SK-N-MC (cell line): ENCODE results near the gene PARP8.

Experiments used
- DNase-seq: peaks from one replicate; pipeline ENCODE4 v3.0.0-alpha.2; 2011; ENCODE audit warnings: low read depth, low spot score
- H3K27ac ChIP-seq: fragments of 200-600 bp; sonication (generic); 2 replicates; pipeline ENCODE4 v1.5.1; 2016; ENCODE audit warnings: mixed run types
- H3K36me3 ChIP-seq: fragments of 200-600 bp; sonication (generic); 2 replicates; pipeline ENCODE4 v1.6.1; 2017; ENCODE audit warnings: antibody characterized with exemption, low read length, mixed read lengths; ENCODE audit not compliant: insufficient read depth
- H3K4me3 ChIP-seq: fragments of 200-600 bp; sonication (generic); 2 replicates; pipeline ENCODE4 v1.5.1; 2016
- H3K9ac ChIP-seq: fragments of 200-600 bp; sonication (generic); 2 replicates; pipeline ENCODE4 v1.8.0; 2017; ENCODE audit warnings: mixed run types, mixed read lengths; ENCODE audit not compliant: insufficient read length
- H3K9me3 ChIP-seq: fragments of 200-600 bp; sonication (generic); 2 replicates; pipeline ENCODE4 v1.6.1; 2017; ENCODE audit warnings: low read depth, mild to moderate bottlenecking, antibody characterized with exemption, low read length, moderate library complexity, mixed read lengths
- EZH2 ChIP-seq: fragments of 200-600 bp; sonication (generic); IDR thresholded peaks from one replicate; pipeline ENCODE4 v1.6.1; 2017; ENCODE audit warnings: antibody characterized with exemption
- FOXP2 ChIP-seq: optimal IDR thresholded peaks from 2 replicates; pipeline ENCODE3; 2011; ENCODE audit warnings: mild to moderate bottlenecking, moderate library complexity; ENCODE audit not compliant: insufficient read depth; ENCODE audit errors: extremely low read length, control extremely low read depth
- POLR2AphosphoS5 ChIP-seq: IDR thresholded peaks from 2 replicates; pipeline ENCODE4 v1.6.1; 2012; ENCODE audit warnings: mild to moderate bottlenecking, low read depth, low read length, borderline replicate concordance

Gene PARP8

GRCh38 chr5:50864466-50864865, 198.0 kb downstream of the PARP8 start:
- no peak for DNase-seq
- no peaks in the 10 kb centered on the region for H3K36me3 ChIP-seq
- H3K4me3 ChIP-seq: no peak overlapping the region
- H3K27ac ChIP-seq: no peak overlapping the region
- H3K9ac ChIP-seq: no peak overlapping the region
- no peak for TF ChIP-seq EZH2
- TF ChIP-seq FOXP2: no peak
- TF ChIP-seq POLR2AphosphoS5: no peak
- no peaks in the 10 kb centered on the region for H3K9me3 ChIP-seq

GRCh38 chr5:50866415-50866814, 200.0 kb downstream of the PARP8 start:
- Histone ChIP-seq H3K4me3 (no peak overlapping the region), H3K9ac (no peak overlapping the region), H3K9me3 (no peaks in the 10 kb centered on the region), H3K36me3 (no peaks in the 10 kb centered on the region), H3K27ac (no peak overlapping the region)
- TF ChIP-seq FOXP2 (no peak), POLR2AphosphoS5 (no peak), EZH2 (no peak)
- no peak for DNase-seq

DNA sequence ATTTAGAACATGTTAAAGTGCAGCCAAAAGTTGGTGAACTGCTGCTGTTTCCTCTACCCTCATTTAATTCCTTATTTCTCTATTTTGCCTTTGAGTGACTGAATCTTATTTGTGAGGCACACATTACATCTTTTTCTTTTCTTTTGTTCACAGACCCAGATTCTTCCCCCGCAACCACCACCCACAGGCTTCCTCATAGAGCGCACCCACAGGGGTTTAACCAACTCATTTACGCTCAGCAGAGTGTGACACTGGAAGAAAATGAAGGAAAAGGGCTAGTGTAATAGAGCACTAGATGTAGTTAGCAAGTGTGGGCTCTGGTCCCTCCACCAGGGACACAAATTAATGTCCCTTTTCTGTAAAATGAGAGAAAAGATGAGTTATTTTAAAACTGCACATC, 200.7 kb downstream of the PARP8 start:
- H3K9ac ChIP-seq: no peak overlapping the region

DNA sequence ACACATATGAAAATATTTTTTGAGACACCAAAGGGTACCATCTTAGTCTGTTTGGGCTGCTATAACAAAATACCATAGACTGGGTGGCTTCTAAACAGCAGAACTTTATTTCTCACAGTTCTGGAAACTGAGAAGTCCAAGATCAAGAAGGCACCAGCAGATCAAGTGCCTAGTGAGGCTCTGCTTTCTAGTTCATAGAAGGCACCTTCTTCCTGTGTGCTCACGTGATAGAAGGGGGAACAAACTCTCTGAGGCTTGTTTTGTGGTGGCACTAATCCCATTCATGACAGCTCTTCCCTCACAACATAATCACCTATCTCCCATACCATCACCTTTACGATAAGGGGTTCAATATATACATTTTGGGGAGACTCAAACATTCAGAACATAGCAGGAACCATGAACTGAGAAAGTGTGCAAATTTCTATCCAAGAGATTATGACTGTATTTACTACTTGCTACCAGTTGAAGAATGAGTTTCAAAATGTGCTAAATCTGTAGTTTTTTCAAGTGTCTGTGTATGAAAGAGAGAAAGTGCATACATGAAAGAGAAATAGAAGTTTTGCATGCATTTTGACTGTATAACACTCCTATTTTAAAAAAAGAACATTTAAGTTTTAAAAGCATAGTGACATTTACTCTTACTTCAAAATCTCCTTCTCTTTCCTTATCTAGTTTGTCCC, 207.3 kb downstream of the PARP8 start:
- no peak for DNase-seq
- no peaks in the 10 kb centered on the region for H3K9me3 ChIP-seq
- H3K36me3 ChIP-seq: no peaks in the 10 kb centered on the region
- TF ChIP-seq FOXP2 (no peak), POLR2AphosphoS5 (no peak), EZH2 (no peak)
- no peak overlapping the region for H3K27ac ChIP-seq
- no peak overlapping the region for H3K4me3 ChIP-seq
- no peak overlapping the region for H3K9ac ChIP-seq

More for the DNA sequence above, 200.7 kb downstream of the PARP8 start:
- TF ChIP-seq POLR2AphosphoS5 (no peak), EZH2 (no peak), FOXP2 (no peak)
- Histone ChIP-seq H3K36me3 (no peaks in the 10 kb centered on the region), H3K27ac (no peak overlapping the region), H3K4me3 (no peak overlapping the region), H3K9me3 (no peaks in the 10 kb centered on the region)
- no peak for DNase-seq

GRCh38 chr5:50874306-50875001, 208.0 kb downstream of the PARP8 start:
- TF ChIP-seq POLR2AphosphoS5: no peak
- Histone ChIP-seq H3K27ac (no peak overlapping the region), H3K9ac (no peak overlapping the region), H3K4me3 (no peak overlapping the region), H3K36me3 (no peaks in the 10 kb centered on the region), H3K9me3 (no peaks in the 10 kb centered on the region)
- no peak for DNase-seq

GRCh38 chr5:50875002-50875344, 208.5 kb downstream of the PARP8 start:
- H3K4me3 ChIP-seq: no peak overlapping the region
- H3K9ac ChIP-seq: no peak overlapping the region
- DNase-seq: no peak
- no peaks in the 10 kb centered on the region for H3K36me3 ChIP-seq
- TF ChIP-seq EZH2 (no peak), POLR2AphosphoS5 (no peak), FOXP2 (no peak)
- H3K9me3 ChIP-seq: no peaks in the 10 kb centered on the region
- H3K27ac ChIP-seq: no peak overlapping the region

DNA sequence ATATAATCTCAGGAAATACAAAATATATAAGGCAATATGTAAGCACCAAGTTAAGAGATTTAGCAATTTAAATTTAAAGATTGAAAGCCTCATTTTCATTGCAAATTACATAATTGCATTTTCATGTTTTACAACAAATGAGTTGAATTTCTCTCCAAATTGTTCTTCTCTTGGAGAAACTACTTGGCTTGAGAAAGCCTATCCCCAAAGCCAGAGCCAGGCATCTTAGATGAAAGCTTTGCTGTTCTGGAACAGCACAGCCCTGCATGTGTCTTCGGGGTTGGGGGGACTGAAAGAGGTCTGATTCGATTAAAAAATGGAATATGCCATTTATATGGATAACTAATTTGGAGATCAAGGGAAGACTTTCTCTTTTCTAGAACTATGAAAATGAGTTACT, 212.0 kb downstream of the PARP8 start:
- no peak overlapping the region for H3K9ac ChIP-seq
- H3K27ac ChIP-seq: no peak overlapping the region
- TF ChIP-seq EZH2 (no peak), POLR2AphosphoS5 (no peak), FOXP2 (no peak)
- H3K9me3 ChIP-seq: no peaks in the 10 kb centered on the region
- H3K36me3 ChIP-seq: no peaks in the 10 kb centered on the region
- no peak overlapping the region for H3K4me3 ChIP-seq
- no peak for DNase-seq

GRCh38 chr5:50881407-50881806, 215.0 kb downstream of the PARP8 start:
- Histone ChIP-seq H3K9ac (no peak overlapping the region), H3K36me3 (no peaks in the 10 kb centered on the region), H3K4me3 (no peak overlapping the region), H3K27ac (no peak overlapping the region), H3K9me3 (no peaks in the 10 kb centered on the region)
- TF ChIP-seq EZH2 (no peak), POLR2AphosphoS5 (no peak), FOXP2 (no peak)
- no peak for DNase-seq

- Histone ChIP-seq H3K36me3 (no peaks in the 10 kb centered on the region), H3K9ac (no peak overlapping the region), H3K4me3 (no peak overlapping the region), H3K9me3 (no peaks in the 10 kb centered on the region), H3K27ac (no peak overlapping the region)
- DNase-seq: no peak
- TF ChIP-seq POLR2AphosphoS5 (no peak), EZH2 (no peak)
Observed at GRCh38 chr5:50886657-50887345, 220.4 kb downstream of the PARP8 start.
